ENCODE results near the gene ZDHHC18. TPM values are rescaled to one million over a fixed set of nuclear protein-coding genes. Genes with fewer than 3 reads are reported as not detected.
A peak's percentile ranks its signal among the peaks of the same experiment; 100 is the strongest.

The ZDHHC18 gene
- total RNA-seq, 1 donor from 2014 or later: 11.8 TPM

GRCh38 chr1:26852701-26853100 lies 26.2 kb downstream of the ZDHHC18 start:
- no peaks in the 10 kb centered on the region for H3K9me3 ChIP-seq (replicated peaks)
- peaks cover 92% of the 10 kb centered on the region for H3K36me3 ChIP-seq
- DNase-seq: no peak
- H3K27ac ChIP-seq (replicated peaks): no peak overlapping the region
- intact Hi-C loops (cut with micrococcal nuclease): no loop called here
- no peak overlapping the region for H3K4me3 ChIP-seq
- no peak for TF ChIP-seq CTCF (IDR thresholded peaks at IDR 0.05; ENCODE audit: borderline replicate concordance)
- peaks cover 6% of the 10 kb centered on the region for H3K4me1 ChIP-seq
- no peaks in the 10 kb centered on the region for H3K27me3 ChIP-seq (ENCODE audit: low read depth)

GRCh38 chr1:26853156-26853555 lies 26.7 kb downstream of the ZDHHC18 start:
- peak; percentile 84 for TF ChIP-seq CTCF (IDR thresholded peaks at IDR 0.05; ENCODE audit: borderline replicate concordance)
- H3K27ac ChIP-seq (replicated peaks): no peak overlapping the region
- H3K36me3 ChIP-seq: peaks cover 88% of the 10 kb centered on the region
- peak; percentile 81 for DNase-seq
- H3K9me3 ChIP-seq (replicated peaks): no peaks in the 10 kb centered on the region
- H3K27me3 ChIP-seq (ENCODE audit: low read depth): no peaks in the 10 kb centered on the region
- H3K4me1 ChIP-seq: peaks cover 6% of the 10 kb centered on the region
- intact Hi-C loops (cut with micrococcal nuclease): no loop called here
- no peak overlapping the region for H3K4me3 ChIP-seq

GRCh38 chr1:26853600-26853999 lies 27.1 kb downstream of the ZDHHC18 start:
- DNase-seq: no peak
- peaks cover 6% of the 10 kb centered on the region for H3K4me1 ChIP-seq

GRCh38 chr1:26854906-26855305 lies 28.4 kb downstream of the ZDHHC18 start:
- TF ChIP-seq CTCF (IDR thresholded peaks at IDR 0.05; ENCODE audit: borderline replicate concordance): no peak
- intact Hi-C loops (cut with micrococcal nuclease): no loop called here
- peaks cover 71% of the 10 kb centered on the region for H3K36me3 ChIP-seq
- H3K27ac ChIP-seq (replicated peaks): no peak overlapping the region
- no peaks in the 10 kb centered on the region for H3K9me3 ChIP-seq (replicated peaks)
- no peak for DNase-seq
- H3K27me3 ChIP-seq (ENCODE audit: low read depth): no peaks in the 10 kb centered on the region
- H3K4me1 ChIP-seq: peaks cover 6% of the 10 kb centered on the region
- no peak overlapping the region for H3K4me3 ChIP-seq

More at GRCh38 chr1:26853600-26853999, 27.1 kb downstream of the ZDHHC18 start:
- TF ChIP-seq CTCF (IDR thresholded peaks at IDR 0.05; ENCODE audit: borderline replicate concordance): no peak
- H3K4me3 ChIP-seq: no peak overlapping the region
- H3K9me3 ChIP-seq (replicated peaks): no peaks in the 10 kb centered on the region
- H3K27me3 ChIP-seq (ENCODE audit: low read depth): no peaks in the 10 kb centered on the region
- H3K36me3 ChIP-seq: peaks cover 84% of the 10 kb centered on the region
- intact Hi-C loops (cut with micrococcal nuclease): no loop called here
- no peak overlapping the region for H3K27ac ChIP-seq (replicated peaks)

- intact Hi-C loops (cut with micrococcal nuclease): no loop called here
- Histone ChIP-seq H3K36me3 (peaks cover 63% of the 10 kb centered on the region), H3K27me3 (ENCODE audit: low read depth) (no peaks in the 10 kb centered on the region), H3K9me3 (replicated peaks) (no peaks in the 10 kb centered on the region), H3K4me3 (no peak overlapping the region), H3K4me1 (peaks cover 6% of the 10 kb centered on the region), H3K27ac (replicated peaks) (no peak overlapping the region)
- no peak for TF ChIP-seq CTCF (IDR thresholded peaks at IDR 0.05; ENCODE audit: borderline replicate concordance)
- DNase-seq: no peak
Measured at GRCh38 chr1:26855636-26856035, 29.1 kb downstream of the ZDHHC18 start.

GRCh38 chr1:26856181-26856580 lies 29.7 kb downstream of the ZDHHC18 start:
- TF ChIP-seq CTCF (IDR thresholded peaks at IDR 0.05; ENCODE audit: borderline replicate concordance): no peak
- no peak for DNase-seq
- intact Hi-C loops (cut with micrococcal nuclease): no loop called here
- Histone ChIP-seq H3K27me3 (ENCODE audit: low read depth) (no peaks in the 10 kb centered on the region), H3K4me1 (peaks cover 6% of the 10 kb centered on the region), H3K36me3 (peaks cover 58% of the 10 kb centered on the region), H3K27ac (replicated peaks) (no peak overlapping the region), H3K4me3 (no peak overlapping the region), H3K9me3 (replicated peaks) (no peaks in the 10 kb centered on the region)
